Islet of Langerhans (tissue), 1 donor: ENCODE results near the gene NRG3.
"Not testable (repeated sequence)": the region's sequence is repeated elsewhere in the genome, so short reads cannot be mapped to it uniquely, and the experiment has no call there.

Source experiments
- FAIRE-seq: peaks from one replicate; lab custom pipeline; 2011; peaks lifted over from hg19 to GRCh38; lab: Jason Lieb, UNC

Gene NRG3

DNA sequence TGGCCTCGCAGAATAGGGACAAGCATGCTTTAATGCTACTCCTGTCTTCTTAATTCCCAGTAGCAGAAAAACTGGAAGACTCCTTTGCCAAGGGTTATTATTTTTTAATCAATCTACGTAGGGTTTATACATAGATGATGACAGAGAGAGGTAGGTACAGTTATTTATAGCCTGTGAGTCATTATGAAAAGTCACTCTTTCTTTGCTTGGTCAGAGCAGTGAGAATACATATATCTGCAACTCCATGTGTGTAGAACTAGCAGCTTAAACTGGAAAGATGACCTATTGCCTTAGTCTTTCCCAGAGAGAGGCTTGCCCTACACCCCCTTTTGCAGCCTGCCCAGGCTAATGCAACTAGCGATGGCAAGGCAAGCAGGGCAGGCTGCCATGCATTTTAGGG is 1050.6 kb downstream of the NRG3 start:
- FAIRE-seq: no peak

GRCh38 chr10:82932451-82932850 is 1057.5 kb downstream of the NRG3 start:
- no peak for FAIRE-seq

DNA sequence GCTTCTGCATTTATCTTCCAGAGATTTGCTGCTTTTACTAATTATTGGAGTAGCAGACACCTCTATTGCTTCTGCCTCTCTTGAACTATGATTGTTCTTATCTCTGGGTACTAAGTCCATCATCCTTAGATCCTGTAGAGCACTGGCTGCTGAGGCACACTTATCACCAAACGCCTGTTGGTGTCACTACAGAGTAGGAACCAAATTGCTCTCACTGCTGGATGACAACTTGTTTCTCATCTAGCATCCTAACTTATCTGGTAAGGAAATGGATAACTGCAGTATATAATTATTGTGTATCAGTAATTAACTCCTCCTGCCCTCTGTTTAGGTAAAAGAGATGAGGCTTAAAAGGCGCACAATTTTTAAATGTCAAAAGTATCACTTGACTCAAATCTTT is 1059.4 kb downstream of the NRG3 start:
- no peak for FAIRE-seq

- no peak for FAIRE-seq
Observed at GRCh38 chr10:82934947-82935346, 1060.0 kb downstream of the NRG3 start.

DNA sequence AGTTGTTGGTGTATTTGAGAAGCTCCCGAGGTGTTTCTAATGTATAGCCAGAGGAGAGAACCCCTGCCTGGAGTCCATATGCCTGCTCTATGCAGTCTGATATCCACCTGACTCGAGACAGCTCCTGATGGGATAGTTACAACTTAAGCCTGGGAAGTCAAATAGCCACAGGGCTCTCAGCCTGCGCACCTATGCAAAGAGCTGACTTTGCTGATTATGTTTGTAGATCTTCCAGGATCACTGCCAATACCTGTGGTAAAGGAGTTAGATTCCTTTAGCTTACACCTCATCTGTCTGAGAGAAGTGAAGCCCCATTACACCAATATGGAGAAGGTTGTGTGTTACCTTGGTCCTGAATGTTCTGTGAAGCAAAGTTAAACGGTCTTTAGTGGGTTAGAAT is 1063.3 kb downstream of the NRG3 start:
- no peak for FAIRE-seq

DNA sequence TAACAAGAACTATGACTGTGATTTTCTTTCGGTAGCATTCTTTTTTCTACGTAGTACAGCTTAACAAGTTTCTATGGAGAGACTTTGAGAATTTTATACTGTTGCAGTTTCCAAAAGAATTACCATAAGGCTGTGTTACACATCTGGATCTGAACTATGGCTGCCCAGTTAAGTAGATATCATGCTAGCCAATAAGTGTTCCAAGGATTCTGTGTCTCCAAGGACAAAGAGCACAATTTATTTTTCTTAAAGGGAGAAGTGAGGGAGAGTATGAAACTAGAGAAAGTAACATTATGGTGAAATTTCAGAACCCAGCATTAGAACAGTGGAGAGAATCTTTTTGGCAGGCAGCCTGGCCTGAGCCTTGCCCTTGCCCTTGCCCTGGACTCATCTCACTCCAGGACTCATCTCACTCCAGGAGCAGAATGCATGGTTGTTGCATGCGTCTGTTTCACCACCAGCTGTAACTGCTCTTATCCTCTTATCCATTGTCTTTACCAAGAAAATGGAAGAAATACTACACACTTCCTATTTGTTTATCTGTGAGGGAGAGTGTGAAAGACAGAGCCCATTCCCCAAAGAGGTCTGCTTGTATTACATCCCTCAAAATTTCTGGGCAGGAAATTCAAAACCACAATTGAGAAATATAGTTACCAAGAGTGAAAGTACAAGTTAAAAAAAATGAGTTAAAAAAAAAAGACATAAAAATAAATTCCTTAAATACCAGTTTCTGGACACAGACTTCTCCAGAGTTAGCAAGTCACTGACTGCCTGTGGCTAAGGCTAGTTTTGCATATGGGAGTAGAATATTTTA is 1067.5 kb downstream of the NRG3 start:
- no peak for FAIRE-seq

- FAIRE-seq: no peak
Observed at GRCh38 chr10:82943142-82943541, 1068.1 kb downstream of the NRG3 start.

GRCh38 chr10:82949816-82950575 is 1075.0 kb downstream of the NRG3 start:
- FAIRE-seq: no peak

DNA sequence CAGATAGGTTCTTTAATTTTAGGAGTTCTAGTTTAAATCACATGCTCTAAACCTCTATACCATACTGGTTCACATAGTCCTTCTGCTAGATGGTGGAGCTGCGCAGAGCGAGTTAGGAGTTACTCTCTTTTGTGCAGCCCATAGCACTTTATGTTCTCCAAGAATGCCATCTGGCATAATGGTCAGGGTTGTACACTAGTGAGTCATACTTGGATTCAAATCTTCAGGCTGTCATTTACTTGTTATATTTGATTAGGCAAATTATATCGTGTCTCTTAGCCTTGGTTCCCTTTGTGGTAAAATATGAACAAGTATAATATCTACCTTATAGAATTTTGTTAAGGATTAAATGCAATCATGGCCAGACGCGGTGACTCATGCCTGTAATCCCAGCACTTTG is 1078.3 kb downstream of the NRG3 start:
- no peak for FAIRE-seq

- no peak for FAIRE-seq
Observed at GRCh38 chr10:82953909-82954308, 1078.9 kb downstream of the NRG3 start.

DNA sequence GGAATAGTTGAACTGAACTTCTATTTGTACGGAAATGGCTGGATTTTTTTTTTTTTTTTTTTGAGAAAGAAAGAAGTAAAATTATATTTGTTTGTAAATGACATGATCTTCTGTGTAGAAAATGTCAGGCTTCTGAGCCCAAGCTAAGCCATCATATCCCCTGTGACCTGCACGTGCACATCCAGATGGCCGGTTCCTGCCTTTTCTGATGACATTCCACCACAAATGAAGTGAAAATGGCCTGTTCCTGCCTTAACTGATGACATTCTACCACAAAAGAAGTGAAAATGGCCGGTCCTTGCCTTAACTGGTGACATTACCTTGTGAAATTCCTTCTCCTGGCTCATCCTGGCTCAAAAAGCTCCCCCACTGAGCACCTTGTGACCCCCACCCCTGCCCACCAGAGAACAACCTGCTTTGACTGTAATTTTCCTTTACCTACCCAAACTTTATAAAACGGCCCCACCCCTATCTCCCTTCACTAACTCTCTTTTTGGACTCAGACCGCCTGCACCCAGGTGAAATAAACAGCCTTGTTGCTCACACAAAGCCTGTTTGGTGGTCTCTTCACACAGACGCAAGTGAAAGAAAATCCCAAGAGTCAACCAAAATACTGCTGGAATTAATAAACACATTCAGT is 1085.5 kb downstream of the NRG3 start:
- not testable (repeated sequence) for FAIRE-seq

GRCh38 chr10:82961864-82962263 is 1086.9 kb downstream of the NRG3 start:
- FAIRE-seq: no peak

DNA sequence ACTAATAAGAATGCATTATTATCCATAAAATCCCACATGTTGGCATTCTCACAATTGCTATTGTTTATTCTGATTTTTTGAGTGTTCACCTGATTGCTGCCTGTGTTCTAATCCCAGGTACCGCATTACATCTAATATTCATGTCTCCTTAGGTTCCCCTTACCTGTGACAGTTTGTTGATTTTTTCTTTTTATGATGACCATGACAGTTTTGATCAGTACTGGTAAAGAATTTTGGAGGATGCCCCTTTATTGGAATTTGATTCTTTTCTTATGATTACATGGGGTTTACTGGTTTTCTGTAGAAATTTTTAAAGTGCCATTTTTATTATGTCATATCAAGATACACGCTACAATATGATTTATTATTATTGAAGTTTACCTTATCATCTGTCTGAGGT is 1091.1 kb downstream of the NRG3 start:
- FAIRE-seq: no peak

DNA sequence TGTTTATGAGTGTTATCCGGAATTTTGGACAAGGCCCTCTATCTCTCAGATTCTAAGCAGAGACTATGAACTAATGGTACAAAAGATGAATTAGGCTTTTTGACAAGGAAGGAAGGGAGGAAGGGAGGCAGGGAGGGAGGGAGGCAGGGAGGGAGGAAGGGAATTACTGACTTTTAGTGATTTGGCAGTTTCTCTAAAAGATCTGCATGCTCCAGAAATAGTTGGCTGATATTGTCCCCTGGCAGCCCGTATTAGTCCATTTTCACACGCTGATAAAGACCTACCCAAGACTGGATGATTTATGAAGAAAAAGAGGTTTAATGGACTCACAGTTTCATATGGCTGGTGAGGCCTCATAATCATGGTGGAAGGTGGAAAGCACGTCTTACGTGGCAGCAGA is 1093.5 kb downstream of the NRG3 start:
- no peak for FAIRE-seq

DNA sequence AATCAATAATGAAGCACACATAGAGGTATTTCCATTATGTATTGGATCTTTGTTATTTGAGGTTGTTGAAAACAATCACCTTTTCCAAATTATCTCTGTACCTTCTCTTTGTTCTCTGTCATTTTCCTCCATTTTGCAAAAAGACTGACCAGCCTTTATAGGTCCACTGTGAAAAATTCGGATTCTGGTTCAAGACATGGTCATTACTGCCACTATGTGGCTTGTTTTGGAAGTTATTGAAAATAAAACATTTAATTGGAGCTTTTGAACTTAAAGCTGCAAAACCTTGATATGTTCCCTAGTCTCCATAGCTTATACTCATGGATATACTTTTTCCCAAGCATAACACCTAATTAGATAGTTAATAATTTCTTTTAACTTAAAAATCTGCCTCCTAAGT is 1094.4 kb downstream of the NRG3 start:
- peak; percentile 86 for FAIRE-seq

DNA sequence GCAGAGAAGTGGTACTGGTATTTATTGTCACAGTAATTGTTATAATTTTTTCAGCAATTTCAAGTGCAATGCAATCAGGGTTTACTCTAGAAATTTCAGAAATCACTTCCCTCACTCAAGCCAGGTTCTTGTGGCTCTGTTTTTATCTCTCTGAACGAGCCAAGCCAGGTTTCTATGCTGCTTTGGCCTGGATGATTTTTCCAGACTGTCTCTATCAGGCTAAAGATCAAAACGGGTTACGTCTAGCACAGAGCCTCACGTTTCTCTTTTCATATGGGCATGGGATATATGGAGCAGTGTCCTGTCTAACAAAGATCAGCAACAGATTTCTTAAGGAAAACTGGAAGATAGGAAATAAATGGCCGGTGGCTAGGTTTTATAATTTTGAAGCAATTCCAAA is 1105.3 kb downstream of the NRG3 start:
- FAIRE-seq: no peak

- FAIRE-seq: no peak
Observed at GRCh38 chr10:82981137-82981723, 1106.2 kb downstream of the NRG3 start.

- no peak for FAIRE-seq
Observed at GRCh38 chr10:82982110-82982608, 1107.2 kb downstream of the NRG3 start.

DNA sequence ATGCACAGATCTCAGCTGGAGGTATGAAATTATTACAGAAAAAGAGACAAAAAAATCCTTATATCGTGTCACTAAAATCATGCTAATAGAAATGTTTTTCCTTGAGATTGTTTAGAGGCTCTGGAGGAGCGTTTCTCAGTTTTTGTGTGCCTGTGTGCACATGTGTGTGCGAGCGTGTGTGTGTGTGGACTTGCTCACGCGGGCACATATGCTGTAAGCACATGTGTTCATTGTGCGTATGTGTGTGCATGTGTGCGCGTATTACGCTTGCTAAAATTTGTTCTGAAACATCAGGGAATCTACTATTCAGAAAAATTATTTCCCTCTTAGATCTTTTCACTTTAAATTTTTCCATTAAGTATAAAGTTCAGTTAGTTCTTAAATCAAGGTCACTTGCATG is 1111.2 kb downstream of the NRG3 start:
- no peak for FAIRE-seq

DNA sequence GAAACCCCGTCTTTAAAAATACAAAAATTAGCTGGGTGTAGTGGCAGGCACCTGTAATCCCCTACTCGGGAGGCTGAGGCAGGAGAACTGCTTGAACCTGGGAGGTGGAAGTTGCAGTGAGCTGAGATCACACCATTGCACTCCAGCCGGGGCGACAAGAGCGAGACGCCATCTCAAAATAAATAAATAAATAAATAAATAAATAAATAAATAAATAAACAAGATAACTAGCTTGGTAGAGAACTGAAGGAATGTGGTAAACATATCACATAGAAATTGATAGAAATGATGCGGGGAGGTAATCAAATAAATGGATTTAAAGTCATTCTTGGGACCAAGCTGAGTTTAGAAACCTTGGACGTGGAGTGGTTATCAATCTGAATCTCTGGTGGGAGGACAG is 1131.5 kb downstream of the NRG3 start:
- not testable (repeated sequence) for FAIRE-seq

DNA sequence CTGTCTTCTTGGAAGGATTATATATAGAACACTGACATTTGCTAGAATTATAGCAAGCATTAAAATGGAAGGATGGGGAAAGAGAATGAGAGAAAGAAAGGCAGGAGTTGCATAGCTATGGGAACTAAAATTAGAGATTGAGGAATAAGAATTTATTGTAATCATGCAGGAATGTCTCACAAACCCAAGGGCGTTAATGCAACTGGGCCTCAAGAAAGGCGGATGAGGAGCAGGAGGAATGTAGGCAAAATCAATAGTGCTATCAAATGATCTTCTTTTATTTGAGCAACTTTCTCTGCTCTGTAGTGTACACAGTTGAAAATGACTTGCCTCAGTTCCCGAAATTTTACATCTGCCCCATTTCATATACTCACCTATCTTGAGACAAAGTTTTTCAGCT is 1132.5 kb downstream of the NRG3 start:
- no peak for FAIRE-seq

GRCh38 chr10:83012866-83013265 is 1137.9 kb downstream of the NRG3 start:
- no peak for FAIRE-seq
